Kidney epithelial cell (primary cell): Measurements from ENCODE around the gene AGXT. TPM values are rescaled to one million over a fixed set of nuclear protein-coding genes. Genes with fewer than 3 reads are reported as not detected.

Source experiments
- DNase-seq: peaks from one replicate; pipeline ENCODE4 v3.0.0-alpha.2; 2010; ENCODE audit warnings: low read depth
- H3K27me3 ChIP-seq: 2 replicates; pipeline ENCODE4 v1.6.0; 2011; ENCODE audit warnings: low read length; ENCODE audit not compliant: control insufficient read depth, insufficient read depth
- H3K36me3 ChIP-seq: 2 replicates; pipeline ENCODE4 v1.5.1; 2011; ENCODE audit warnings: low read length; ENCODE audit not compliant: control insufficient read depth, insufficient read depth
- H3K4me3 ChIP-seq: 2 replicates; pipeline ENCODE4 v1.5.1; 2011; ENCODE audit warnings: low read depth, mild to moderate bottlenecking, control low read depth, low read length
- CTCF ChIP-seq: IDR thresholded peaks from 2 replicates; pipeline ENCODE4 v1.5.1; 2011; ENCODE audit warnings: mild to moderate bottlenecking, moderate library complexity, low read length, control low read depth, inconsistent platforms; ENCODE audit not compliant: insufficient read depth, poor library complexity, severe bottlenecking
- total RNA-seq: library from RNA; depleted of rRNA; stranded (reverse); fragments of >200 nt; gene quantifications from 2 replicates; pipeline ENCODE4 v1.2.3, GENCODE V29; 2015

The AGXT gene
- total RNA-seq, 1 donor from 2014 or later, result 0.25 TPM

- no peak for TF ChIP-seq CTCF
- peaks cover 4% of the 10 kb centered on the region for H3K27me3 ChIP-seq
- H3K4me3 ChIP-seq, result no peak overlapping the region
- no peaks in the 10 kb centered on the region for H3K36me3 ChIP-seq
- DNase-seq, result no peak
These were observed 7.1 kb upstream of the AGXT start for GRCh38 chr2:240861547-240861946.

- peaks cover 9% of the 10 kb centered on the region for H3K27me3 ChIP-seq
- no peak overlapping the region for H3K4me3 ChIP-seq
- H3K36me3 ChIP-seq, result no peaks in the 10 kb centered on the region
- no peak for DNase-seq
- TF ChIP-seq CTCF, result no peak
These were observed 4.1 kb upstream of the AGXT start for GRCh38 chr2:240864475-240864874.

- H3K36me3 ChIP-seq, result no peaks in the 10 kb centered on the region
- peaks cover 12% of the 10 kb centered on the region for H3K27me3 ChIP-seq
- no peak for DNase-seq
- no peak overlapping the region for H3K4me3 ChIP-seq
- TF ChIP-seq CTCF, result no peak
These were observed 3.2 kb upstream of the AGXT start for GRCh38 chr2:240865391-240865790.

GRCh38 chr2:240869109-240869955 is 708 bp downstream of the AGXT start:
- no peak for DNase-seq
- Histone ChIP-seq H3K36me3 (no peaks in the 10 kb centered on the region), H3K4me3 (no peak overlapping the region), H3K27me3 (peaks cover 21% of the 10 kb centered on the region)
- TF ChIP-seq CTCF, result no peak

GRCh38 chr2:240869956-240870875 is 1.6 kb downstream of the AGXT start:
- no peak overlapping the region for H3K4me3 ChIP-seq
- TF ChIP-seq CTCF, result no peak
- H3K36me3 ChIP-seq, result no peaks in the 10 kb centered on the region
- DNase-seq, result no peak
- peaks cover 21% of the 10 kb centered on the region for H3K27me3 ChIP-seq
